HepG2 (cell line): ENCODE measurements around the gene FGF19. TPM values are rescaled to one million over a fixed set of nuclear protein-coding genes. Genes with fewer than 3 reads are reported as not detected.

Experiments used
- GRHL1 ChIP-seq: sonication (generic); formaldehyde crosslinking; conservative IDR thresholded peaks from 2 replicates; pipeline ENCODE4 v1.8.0; 2022; ENCODE audit warnings: missing genetic modification reagents
- HNF4G ChIP-seq, 2 experiments: sonication (generic) in 1 of 2; formaldehyde crosslinking in 1 of 2; IDR thresholded peaks; 2 replicates each; pipeline versions ENCODE4 v1.4.0 to v1.6.1; 2011 to 2020; ENCODE audit warnings: borderline replicate concordance in 2 of 2, low read depth in 2 of 2, mild to moderate bottlenecking in 2 of 2, low read length in 1 of 2, missing genetic modification reagents in 1 of 2, moderate library complexity in 1 of 2
- ISX ChIP-seq: sonication (generic); formaldehyde crosslinking; conservative IDR thresholded peaks from 2 replicates; pipeline ENCODE4 v1.5.0; 2020; ENCODE audit warnings: missing genetic modification reagents
- KLF9 ChIP-seq: IDR thresholded peaks from 2 replicates; pipeline ENCODE4 v1.6.1; 2016; ENCODE audit warnings: low read depth
- MAFK ChIP-seq, 2 experiments: IDR thresholded peaks in 1 of 2; conservative IDR thresholded peaks in 1 of 2; 2 replicates each; pipeline ENCODE4 v1.6.1; 2011; ENCODE audit warnings: improper control_type of control experiment in 2 of 2, low read length in 2 of 2
- MTF2 ChIP-seq: sonication (generic); formaldehyde crosslinking; IDR thresholded peaks from 2 replicates; pipeline ENCODE4 v1.5.0; 2020; ENCODE audit warnings: missing genetic modification reagents, borderline replicate concordance
- NBN ChIP-seq: fragments of 450-650 bp; conservative IDR thresholded peaks from 2 replicates; pipeline ENCODE4 v1.6.1; 2017
- SMAD1 ChIP-seq: sonication (generic); formaldehyde crosslinking; IDR thresholded peaks from 2 replicates; pipeline ENCODE4 v1.4.0; 2020; ENCODE audit warnings: missing genetic modification reagents, low read depth, mild to moderate bottlenecking, borderline replicate concordance
- TCF7 ChIP-seq: sonication (generic); IDR thresholded peaks from 2 replicates; pipeline ENCODE4 v1.6.1; 2016; ENCODE audit warnings: antibody characterized with exemption, low read depth
- ZNF30 ChIP-seq: sonication (generic); formaldehyde crosslinking; IDR thresholded peaks from 2 replicates; pipeline ENCODE4 v1.5.0; 2020; ENCODE audit warnings: mild to moderate bottlenecking, missing genetic modification reagents
- ZNF598 ChIP-seq: sonication (generic); formaldehyde crosslinking; IDR thresholded peaks from 2 replicates; pipeline ENCODE4 v1.5.1; 2020; ENCODE audit warnings: mild to moderate bottlenecking, missing genetic modification reagents, borderline replicate concordance
- ZNF746 ChIP-seq: sonication (generic); formaldehyde crosslinking; IDR thresholded peaks from 2 replicates; pipeline ENCODE4 v1.8.0; 2022; ENCODE audit warnings: mild to moderate bottlenecking, missing genetic modification reagents
- ZNF788 ChIP-seq: sonication (generic); formaldehyde crosslinking; IDR thresholded peaks from 2 replicates; pipeline ENCODE4 v1.5.0; 2020; ENCODE audit warnings: mild to moderate bottlenecking, missing genetic modification reagents, borderline replicate concordance
- polyA plus RNA-seq, 8 experiments: library from polyadenylated mRNA; depleted of rRNA in 3 of 8; stranded (reverse) in 7 of 8; unstranded in 1 of 8; fragments of >200 nt; fragmentation: Illumina TruSeq in 4 of 8; extraction: Trizol in 4 of 8; gene quantifications; 2 replicates each; pipeline versions ENCODE4 v1.2.1 to v1.2.3, GENCODE V29; 2011 to 2016; ENCODE audit warnings: low read depth in 4 of 8, missing spikeins in 1 of 8, mixed read lengths in 1 of 8; ENCODE audit not compliant: insufficient read depth in 1 of 8
- total RNA-seq, 5 experiments: library from RNA; depleted of rRNA; stranded (reverse); fragments of >200 nt; fragmentation: Illumina TruSeq; extraction: Trizol; gene quantifications; 2 replicates each; pipeline ENCODE4 v1.2.3, GENCODE V29; 2016; ENCODE audit warnings: low read depth in 1 of 5
- TF ChIP-seq, protein P1 (sequence below): sonication (generic); formaldehyde crosslinking; IDR thresholded peaks from 2 replicates; pipeline ENCODE4 v1.4.0; 2020; ENCODE audit warnings: missing genetic modification reagents, borderline replicate concordance
- TF ChIP-seq, protein P2 (sequence below): sonication (generic); formaldehyde crosslinking; IDR thresholded peaks from 2 replicates; pipeline ENCODE4 v1.4.0; 2020; ENCODE audit warnings: missing genetic modification reagents
- TF ChIP-seq, protein P3 (sequence below): sonication (generic); formaldehyde crosslinking; IDR thresholded peaks from 2 replicates; pipeline ENCODE4 v1.8.1; 2023; ENCODE audit warnings: missing genetic modification reagents, mild to moderate bottlenecking, borderline replicate concordance
- TF ChIP-seq, protein P4 (sequence below): IDR thresholded peaks from 2 replicates; pipeline ENCODE4 v1.6.1; 2018; ENCODE audit warnings: missing genetic modification reagents, mild to moderate bottlenecking, missing compliant biosample characterization

FGF19 gene
- total and polyA plus RNA-seq, 2 of the 13 experiments (the other 11 are each of a cell fraction or from before 2014, with no cell fraction given) = 0.07 TPM; not detected in 1

- TF ChIP-seq GRHL1 (CRISPR knock-in tag) (no peak), KLF9 (no peak), TCF7 (no peak), ZNF598 (CRISPR knock-in tag) (no peak), ZNF746 (no peak), ZNF30 (CRISPR knock-in tag) (no peak), MTF2 (CRISPR knock-in tag) (0 out of 2 replicates have a peak, but pooled peaks have one; percentile 35), MAFK (conservative IDR thresholded peaks at IDR 0.05 in 1 of 2, IDR thresholded peaks at IDR 0.05 in 1 of 2; ENCODE audit: low read length in 2 of 2) (no peak), NBN (no peak), SMAD1 (no peak), ZNF788 (peak; percentile 31; the same call in 1 of the 2 replicates), HNF4G (IDR thresholded peaks at IDR 0.05; ENCODE audit: borderline replicate concordance, low read depth, low read length) (peak; percentile 66; the same call in 1 of the 2 replicates), HNF4G (CRISPR knock-in tag; IDR thresholded peaks at IDR 0.05; ENCODE audit: borderline replicate concordance, low read depth) (peak; percentile 57; the same call in 1 of the 2 replicates), ISX (CRISPR knock-in tag) (no peak)
- TF ChIP-seq, protein P1, sequence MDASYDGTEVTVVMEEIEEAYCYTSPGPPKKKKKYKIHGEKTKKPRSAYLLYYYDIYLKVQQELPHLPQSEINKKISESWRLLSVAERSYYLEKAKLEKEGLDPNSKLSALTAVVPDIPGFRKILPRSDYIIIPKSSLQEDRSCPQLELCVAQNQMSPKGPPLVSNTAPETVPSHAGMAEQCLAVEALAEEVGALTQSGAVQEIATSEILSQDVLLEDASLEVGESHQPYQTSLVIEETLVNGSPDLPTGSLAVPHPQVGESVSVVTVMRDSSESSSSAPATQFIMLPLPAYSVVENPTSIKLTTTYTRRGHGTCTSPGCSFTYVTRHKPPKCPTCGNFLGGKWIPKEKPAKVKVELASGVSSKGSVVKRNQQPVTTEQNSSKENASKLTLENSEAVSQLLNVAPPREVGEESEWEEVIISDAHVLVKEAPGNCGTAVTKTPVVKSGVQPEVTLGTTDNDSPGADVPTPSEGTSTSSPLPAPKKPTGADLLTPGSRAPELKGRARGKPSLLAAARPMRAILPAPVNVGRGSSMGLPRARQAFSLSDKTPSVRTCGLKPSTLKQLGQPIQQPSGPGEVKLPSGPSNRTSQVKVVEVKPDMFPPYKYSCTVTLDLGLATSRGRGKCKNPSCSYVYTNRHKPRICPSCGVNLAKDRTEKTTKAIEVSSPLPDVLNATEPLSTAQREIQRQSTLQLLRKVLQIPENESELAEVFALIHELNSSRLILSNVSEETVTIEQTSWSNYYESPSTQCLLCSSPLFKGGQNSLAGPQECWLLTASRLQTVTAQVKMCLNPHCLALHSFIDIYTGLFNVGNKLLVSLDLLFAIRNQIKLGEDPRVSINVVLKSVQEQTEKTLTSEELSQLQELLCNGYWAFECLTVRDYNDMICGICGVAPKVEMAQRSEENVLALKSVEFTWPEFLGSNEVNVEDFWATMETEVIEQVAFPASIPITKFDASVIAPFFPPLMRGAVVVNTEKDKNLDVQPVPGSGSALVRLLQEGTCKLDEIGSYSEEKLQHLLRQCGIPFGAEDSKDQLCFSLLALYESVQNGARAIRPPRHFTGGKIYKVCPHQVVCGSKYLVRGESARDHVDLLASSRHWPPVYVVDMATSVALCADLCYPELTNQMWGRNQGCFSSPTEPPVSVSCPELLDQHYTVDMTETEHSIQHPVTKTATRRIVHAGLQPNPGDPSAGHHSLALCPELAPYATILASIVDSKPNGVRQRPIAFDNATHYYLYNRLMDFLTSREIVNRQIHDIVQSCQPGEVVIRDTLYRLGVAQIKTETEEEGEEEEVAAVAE (CRISPR knock-in tag) = 0 out of 2 replicates have a peak, but pooled peaks have one; percentile 34
- TF ChIP-seq, protein P2, sequence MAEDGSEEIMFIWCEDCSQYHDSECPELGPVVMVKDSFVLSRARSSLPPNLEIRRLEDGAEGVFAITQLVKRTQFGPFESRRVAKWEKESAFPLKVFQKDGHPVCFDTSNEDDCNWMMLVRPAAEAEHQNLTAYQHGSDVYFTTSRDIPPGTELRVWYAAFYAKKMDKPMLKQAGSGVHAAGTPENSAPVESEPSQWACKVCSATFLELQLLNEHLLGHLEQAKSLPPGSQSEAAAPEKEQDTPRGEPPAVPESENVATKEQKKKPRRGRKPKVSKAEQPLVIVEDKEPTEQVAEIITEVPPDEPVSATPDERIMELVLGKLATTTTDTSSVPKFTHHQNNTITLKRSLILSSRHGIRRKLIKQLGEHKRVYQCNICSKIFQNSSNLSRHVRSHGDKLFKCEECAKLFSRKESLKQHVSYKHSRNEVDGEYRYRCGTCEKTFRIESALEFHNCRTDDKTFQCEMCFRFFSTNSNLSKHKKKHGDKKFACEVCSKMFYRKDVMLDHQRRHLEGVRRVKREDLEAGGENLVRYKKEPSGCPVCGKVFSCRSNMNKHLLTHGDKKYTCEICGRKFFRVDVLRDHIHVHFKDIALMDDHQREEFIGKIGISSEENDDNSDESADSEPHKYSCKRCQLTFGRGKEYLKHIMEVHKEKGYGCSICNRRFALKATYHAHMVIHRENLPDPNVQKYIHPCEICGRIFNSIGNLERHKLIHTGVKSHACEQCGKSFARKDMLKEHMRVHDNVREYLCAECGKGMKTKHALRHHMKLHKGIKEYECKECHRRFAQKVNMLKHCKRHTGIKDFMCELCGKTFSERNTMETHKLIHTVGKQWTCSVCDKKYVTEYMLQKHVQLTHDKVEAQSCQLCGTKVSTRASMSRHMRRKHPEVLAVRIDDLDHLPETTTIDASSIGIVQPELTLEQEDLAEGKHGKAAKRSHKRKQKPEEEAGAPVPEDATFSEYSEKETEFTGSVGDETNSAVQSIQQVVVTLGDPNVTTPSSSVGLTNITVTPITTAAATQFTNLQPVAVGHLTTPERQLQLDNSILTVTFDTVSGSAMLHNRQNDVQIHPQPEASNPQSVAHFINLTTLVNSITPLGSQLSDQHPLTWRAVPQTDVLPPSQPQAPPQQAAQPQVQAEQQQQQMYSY (CRISPR knock-in tag) = no peak
- TF ChIP-seq, protein P3, sequence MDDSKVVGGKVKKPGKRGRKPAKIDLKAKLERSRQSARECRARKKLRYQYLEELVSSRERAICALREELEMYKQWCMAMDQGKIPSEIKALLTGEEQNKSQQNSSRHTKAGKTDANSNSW (CRISPR knock-in tag) = no peak
- TF ChIP-seq, protein P4, sequence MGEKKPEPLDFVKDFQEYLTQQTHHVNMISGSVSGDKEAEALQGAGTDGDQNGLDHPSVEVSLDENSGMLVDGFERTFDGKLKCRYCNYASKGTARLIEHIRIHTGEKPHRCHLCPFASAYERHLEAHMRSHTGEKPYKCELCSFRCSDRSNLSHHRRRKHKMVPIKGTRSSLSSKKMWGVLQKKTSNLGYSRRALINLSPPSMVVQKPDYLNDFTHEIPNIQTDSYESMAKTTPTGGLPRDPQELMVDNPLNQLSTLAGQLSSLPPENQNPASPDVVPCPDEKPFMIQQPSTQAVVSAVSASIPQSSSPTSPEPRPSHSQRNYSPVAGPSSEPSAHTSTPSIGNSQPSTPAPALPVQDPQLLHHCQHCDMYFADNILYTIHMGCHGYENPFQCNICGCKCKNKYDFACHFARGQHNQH (CRISPR knock-in tag) = peak; percentile 51; the same call in 1 of the 2 replicates
These were observed 5.0 kb upstream of the FGF19 start (continued) for GRCh38 chr11:69708736-69709401.
